Ovary (tissue), 9 donors: ENCODE data around the gene RPS6KL1. TPM values are rescaled to one million over a fixed set of nuclear protein-coding genes. Genes with fewer than 3 reads are reported as not detected.

Experiments used
- DNase-seq, 5 donors: peaks; one replicate each; pipeline ENCODE4 v3.0.0-alpha.2; 2019 to 2020
- H3K27ac ChIP-seq, 2 donors: fragments of 200-600 bp; one replicate each; pipeline versions ENCODE4 v1.5.1 to v1.8.0; 2019 to 2022
- H3K27me3 ChIP-seq: fragments of 200-600 bp; one replicate; pipeline ENCODE4 v1.8.0; 2022
- H3K36me3 ChIP-seq: fragments of 200-600 bp; sonication (generic); one replicate; pipeline ENCODE4 v1.5.1; 2019
- H3K4me1 ChIP-seq: one replicate; pipeline ENCODE4 v1.8.1; 2013; ENCODE audit warnings: mild to moderate bottlenecking, moderate library complexity; ENCODE audit not compliant: insufficient read depth
- H3K4me3 ChIP-seq: fragments of 200-600 bp; sonication (generic); one replicate; pipeline ENCODE4 v1.5.1; 2017
- H3K9me3 ChIP-seq, 2 donors: fragments of 200-600 bp in 1 of 2; sonication (generic) in 1 of 2; one replicate each; pipeline versions ENCODE4 v1.5.1 to v1.8.1; 2013 to 2019; ENCODE audit warnings: mild to moderate bottlenecking in 1 of 2, moderate library complexity in 1 of 2
- CTCF ChIP-seq, 3 donors: fragments of 450-650 bp in 2 of 3; fragments of 200-600 bp in 1 of 3; IDR thresholded peaks; one replicate each; pipeline versions ENCODE4 v1.5.1 to v1.8.0; 2016 to 2022; ENCODE audit warnings: antibody characterized with exemption in 3 of 3, mild to moderate bottlenecking in 1 of 3
- EP300 ChIP-seq: sonication (generic); formaldehyde crosslinking; IDR thresholded peaks from one replicate; pipeline ENCODE4 v1.6.1; 2017; ENCODE audit warnings: antibody characterized with exemption
- POLR2A ChIP-seq: fragments of 450-650 bp; IDR thresholded peaks from one replicate; pipeline ENCODE4 v1.6.1; 2017; ENCODE audit warnings: antibody characterized with exemption, mild to moderate bottlenecking, moderate library complexity
- WGBS, 3 donors: extraction: QIAGEN DNeasy Blood & Tissue Kit in 1 of 3; methylation state at CpG; one replicate each; pipeline versions ENCODE4 v1.1.5 to v1.1.7; 2013 to 2017; 5-methylcytosine and 5-hydroxymethylcytosine counted together
- intact Hi-C, 4 donors: fragments of 100-400 bp; cut with DNase I; formaldehyde crosslinking; loops; one replicate each; pipeline versions ENCODE4 v1.11.0 to v1.15.1; 2022 to 2023
- polyA plus RNA-seq, 2 donors: library from polyadenylated mRNA; stranded (reverse); fragments of 200-250 nt in 1 of 2; fragments of 350-450 nt in 1 of 2; fragmentation: Illumina TruSeq in 1 of 2; extraction: RNeasy Lipid Tissue Mini Kit (QIAGEN cat#74804) in 1 of 2; gene quantifications; one replicate each; pipeline ENCODE4 v1.2.3, GENCODE V29; 2013 to 2014
- total RNA-seq, 7 donors: library from RNA; depleted of rRNA in 2 of 7; stranded (reverse); fragments of >200 nt in 2 of 7; fragmentation: NEBNext Ultra II Directional in 3 of 7; extraction: Animal tissue kit (Norgen Biotek cat#: 25700) in 3 of 7; gene quantifications; one replicate each; pipeline versions ENCODE4 v1.1.0 to v1.2.4, GENCODE V29; 2016 to 2023
- donor health status: DM: no; HTN: no; CAD: no; lungs with moderate emphysema.
- donor health status: DM: no; HTN: no; CAD: no.
- donor health status: Bipolar disorder and iron deficiency.
- donor health status: DM: yes; HTN: yes; CAD: no.
- donor health status: DM: no; HTN: no; CAD: no.
- donor health status: DM: yes; HTN: yes; CAD: no.

Gene RPS6KL1
- total and polyA plus RNA-seq, 9 donors: 0.24 to 3.0 (median 1.7) TPM

GRCh38 chr14:74961238-74961911 lies 38.3 kb upstream of the RPS6KL1 start:
- H3K36me3 ChIP-seq: no peaks in the 10 kb centered on the region
- 71 to 81% (median 75%) methylated on average over 5 of the region's 5 CpGs for WGBS, 3 donors
- H3K27me3 ChIP-seq: no peaks in the 10 kb centered on the region
- H3K4me1 ChIP-seq: no peaks in the 10 kb centered on the region
- intact Hi-C loops: no loop called here
- TF ChIP-seq EP300 (no peak), CTCF (IDR thresholded peaks at IDR 0.05) (no peak), POLR2A (no peak)
- no peak overlapping the region for H3K27ac ChIP-seq
- H3K4me3 ChIP-seq: no peak overlapping the region
- no peaks in the 10 kb centered on the region for H3K9me3 ChIP-seq
- no peak for DNase-seq

GRCh38 chr14:74960736-74961135 lies 37.7 kb upstream of the RPS6KL1 start:
- Histone ChIP-seq H3K27me3 (no peaks in the 10 kb centered on the region), H3K4me3 (no peak overlapping the region), H3K4me1 (no peaks in the 10 kb centered on the region), H3K36me3 (no peaks in the 10 kb centered on the region), H3K27ac (no peak overlapping the region), H3K9me3 (no peaks in the 10 kb centered on the region)
- intact Hi-C loops: no loop called here
- TF ChIP-seq CTCF (IDR thresholded peaks at IDR 0.05): no peak
- TF ChIP-seq POLR2A: no peak
- TF ChIP-seq EP300: no peak
- WGBS, 3 donors: 50 to 78% (median 62%) methylated on average over 4 of the region's 4 CpGs
- DNase-seq: no peak

GRCh38 chr14:74959596-74960180 lies 36.6 kb upstream of the RPS6KL1 start:
- peaks cover 4% of the 10 kb centered on the region for H3K4me1 ChIP-seq
- TF ChIP-seq CTCF (IDR thresholded peaks at IDR 0.05) (no peak), EP300 (no peak), POLR2A (no peak)
- no peak for DNase-seq
- no peak overlapping the region for H3K4me3 ChIP-seq
- no peaks in the 10 kb centered on the region for H3K9me3 ChIP-seq
- intact Hi-C loops: loop anchor here in 1 of 4 donors (10.0 kb wide), 1 partner anchor 55 kb away; no protein-coding TSS in a partner anchor
- H3K36me3 ChIP-seq: no peaks in the 10 kb centered on the region
- H3K27ac ChIP-seq: no peak overlapping the region
- WGBS, 3 donors: 82 to 86% (median 85%) methylated on average over 5 of the region's 5 CpGs
- H3K27me3 ChIP-seq: no peaks in the 10 kb centered on the region

- Histone ChIP-seq H3K9me3 (no peaks in the 10 kb centered on the region), H3K4me1 (peaks cover 4% of the 10 kb centered on the region), H3K36me3 (no peaks in the 10 kb centered on the region), H3K27me3 (no peaks in the 10 kb centered on the region), H3K4me3 (no peak overlapping the region), H3K27ac (no peak overlapping the region)
- 80 to 81% (median 80%) methylated on average over 23 to 24 of the region's 24 CpGs for WGBS, 3 donors
- no peak for DNase-seq
- intact Hi-C loops: loop anchor here in 1 of 4 donors (10.0 kb wide), 1 partner anchor 58 kb away; no protein-coding TSS in a partner anchor
- no peak for TF ChIP-seq EP300
- TF ChIP-seq CTCF (IDR thresholded peaks at IDR 0.05): no peak
- TF ChIP-seq POLR2A: no peak
Observed at GRCh38 chr14:74956280-74957072, 33.4 kb upstream of the RPS6KL1 start.
